Measurements from ENCODE around the gene PANK4.

GRCh38 chr1:2463396-2463795, 63.0 kb downstream of the PANK4 start:
- TF ChIP-seq CTCF (optimal IDR thresholded peaks at IDR 0.05 in 1 of 3, IDR thresholded peaks at IDR 0.05 in 1 of 3, conservative IDR thresholded peaks at IDR 0.05 in 1 of 3; ENCODE audit: extremely low read depth in 1 of 3, insufficient read depth in 2 of 3, low read length in 3 of 3) (no peak), EZH2 (IDR thresholded peaks at IDR 0.05; ENCODE audit: low read length) (no peak)

Measured in keratinocyte (primary cell).